ENCODE measurements around the gene AQR.

GRCh38 chr15:35014241-35014640 is 44.7 kb upstream of the AQR start:
- TF ChIP-seq CTCF (IDR thresholded peaks at IDR 0.05) (no peak), POLR2A (IDR thresholded peaks at IDR 0.05) (no peak)

All from esophagus squamous epithelium (tissue), 4 donors.